Endothelial cell of umbilical vein (primary cell): ENCODE measurements around the gene SORCS2.

ENCODE experiments used
- EZH2 ChIP-seq: IDR thresholded peaks from 2 replicates; pipeline ENCODE4 v1.6.1; 2012; ENCODE audit warnings: borderline replicate concordance, low read depth, mild to moderate bottlenecking, moderate library complexity, low read length, inconsistent platforms; ENCODE audit not compliant: severe bottlenecking
- FOS ChIP-seq: IDR thresholded peaks from 2 replicates; pipeline ENCODE4 v1.6.1; 2011; ENCODE audit warnings: mild to moderate bottlenecking, low read length, moderate library complexity, borderline replicate concordance; ENCODE audit not compliant: insufficient read depth
- POLR2A ChIP-seq: IDR thresholded peaks from 2 replicates; pipeline ENCODE4 v1.6.1; 2012; ENCODE audit warnings: low read depth, mild to moderate bottlenecking, control low read depth, low read length
- POLR2AphosphoS5 ChIP-seq: IDR thresholded peaks from 2 replicates; pipeline ENCODE4 v1.6.1; 2012; ENCODE audit warnings: low read depth, mild to moderate bottlenecking, control low read depth, low read length, moderate library complexity; ENCODE audit not compliant: insufficient read depth
- TF ChIP-seq, protein P1 (sequence below), 2 donors: IDR thresholded peaks; 1 replicate in 1 of 2; 2 replicates in 1 of 2; pipeline ENCODE4 v1.5.1; 2011; ENCODE audit warnings: low read length in 2 of 2, mild to moderate bottlenecking in 2 of 2, moderate library complexity in 2 of 2, control low read depth in 1 of 2, inconsistent platforms in 1 of 2, low read depth in 1 of 2; ENCODE audit not compliant: insufficient read depth in 1 of 2; ENCODE audit errors: extremely low read depth in 1 of 2
- TF ChIP-seq, protein P2 (sequence below): IDR thresholded peaks from 2 replicates; pipeline ENCODE4 v1.6.1; 2011; ENCODE audit not compliant: insufficient read depth, insufficient read length

- TF ChIP-seq POLR2A (no peak), POLR2AphosphoS5 (no peak), EZH2 (no peak), FOS (no peak)
- TF ChIP-seq, protein P1, sequence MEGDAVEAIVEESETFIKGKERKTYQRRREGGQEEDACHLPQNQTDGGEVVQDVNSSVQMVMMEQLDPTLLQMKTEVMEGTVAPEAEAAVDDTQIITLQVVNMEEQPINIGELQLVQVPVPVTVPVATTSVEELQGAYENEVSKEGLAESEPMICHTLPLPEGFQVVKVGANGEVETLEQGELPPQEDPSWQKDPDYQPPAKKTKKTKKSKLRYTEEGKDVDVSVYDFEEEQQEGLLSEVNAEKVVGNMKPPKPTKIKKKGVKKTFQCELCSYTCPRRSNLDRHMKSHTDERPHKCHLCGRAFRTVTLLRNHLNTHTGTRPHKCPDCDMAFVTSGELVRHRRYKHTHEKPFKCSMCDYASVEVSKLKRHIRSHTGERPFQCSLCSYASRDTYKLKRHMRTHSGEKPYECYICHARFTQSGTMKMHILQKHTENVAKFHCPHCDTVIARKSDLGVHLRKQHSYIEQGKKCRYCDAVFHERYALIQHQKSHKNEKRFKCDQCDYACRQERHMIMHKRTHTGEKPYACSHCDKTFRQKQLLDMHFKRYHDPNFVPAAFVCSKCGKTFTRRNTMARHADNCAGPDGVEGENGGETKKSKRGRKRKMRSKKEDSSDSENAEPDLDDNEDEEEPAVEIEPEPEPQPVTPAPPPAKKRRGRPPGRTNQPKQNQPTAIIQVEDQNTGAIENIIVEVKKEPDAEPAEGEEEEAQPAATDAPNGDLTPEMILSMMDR (IDR thresholded peaks at IDR 0.05; ENCODE audit: extremely low read depth in 1 of 2, insufficient read depth in 1 of 2, low read depth in 1 of 2, low read length in 2 of 2), result peak in 1 of 2 donors; percentile 27
- TF ChIP-seq, protein P2, sequence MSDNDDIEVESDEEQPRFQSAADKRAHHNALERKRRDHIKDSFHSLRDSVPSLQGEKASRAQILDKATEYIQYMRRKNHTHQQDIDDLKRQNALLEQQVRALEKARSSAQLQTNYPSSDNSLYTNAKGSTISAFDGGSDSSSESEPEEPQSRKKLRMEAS, result no peak
These were observed 458.5 kb downstream of the SORCS2 start for GRCh38 chr4:7650606-7651385.
